ENCODE results near the gene CHST11.

The CHST11 gene

GRCh38 chr12:104703372-104703771 is 246.6 kb downstream of the CHST11 start:
- no peak for DNase-seq

DNA sequence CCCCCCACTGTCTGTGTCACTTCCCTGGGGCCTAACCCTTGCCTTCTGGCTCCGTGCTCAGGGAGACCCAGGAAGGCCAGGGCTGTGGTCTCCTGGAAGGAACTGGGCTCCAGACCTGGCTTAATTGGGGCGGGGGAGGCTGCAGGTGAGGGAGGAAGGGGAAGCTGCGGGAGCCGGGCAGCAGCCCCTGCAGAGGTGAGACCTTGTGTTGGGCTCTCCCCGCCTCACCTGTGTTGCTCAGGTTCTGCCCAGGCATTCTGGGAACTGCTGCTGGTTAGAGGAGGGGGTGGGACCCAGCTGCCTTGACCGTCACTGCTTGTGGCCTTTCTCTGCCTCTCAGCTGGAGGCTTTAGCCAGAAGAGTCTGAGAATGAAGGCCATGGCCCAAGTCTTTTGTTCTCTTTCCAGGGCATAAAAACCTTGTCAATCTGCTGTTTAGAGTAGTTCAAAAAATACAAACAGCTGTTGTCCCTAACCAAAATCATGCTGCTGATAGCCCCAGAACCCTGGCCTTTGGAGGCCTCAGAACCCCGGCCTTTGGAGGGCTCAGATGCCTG is 247.6 kb downstream of the CHST11 start:
- no peak for DNase-seq

DNA sequence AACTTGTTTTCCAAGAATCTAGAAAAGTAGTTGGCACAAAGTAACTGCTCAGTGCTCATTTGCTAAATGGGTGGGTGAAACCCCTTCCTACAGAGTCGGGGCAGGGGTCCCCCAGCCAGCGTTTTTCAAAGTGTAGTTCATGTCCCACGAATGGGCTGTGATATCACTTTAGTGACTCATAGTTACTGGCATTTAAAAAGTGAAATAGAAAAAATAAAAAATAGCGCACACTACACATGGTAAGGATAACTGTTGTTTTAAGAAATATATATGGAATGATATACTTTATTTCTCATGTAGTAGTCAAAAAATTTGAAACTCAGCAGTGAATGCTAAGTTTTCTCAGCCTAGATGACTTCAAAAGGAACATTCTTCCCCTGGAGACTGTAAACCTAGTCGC is 250.4 kb downstream of the CHST11 start:
- DNase-seq, result no peak

DNA sequence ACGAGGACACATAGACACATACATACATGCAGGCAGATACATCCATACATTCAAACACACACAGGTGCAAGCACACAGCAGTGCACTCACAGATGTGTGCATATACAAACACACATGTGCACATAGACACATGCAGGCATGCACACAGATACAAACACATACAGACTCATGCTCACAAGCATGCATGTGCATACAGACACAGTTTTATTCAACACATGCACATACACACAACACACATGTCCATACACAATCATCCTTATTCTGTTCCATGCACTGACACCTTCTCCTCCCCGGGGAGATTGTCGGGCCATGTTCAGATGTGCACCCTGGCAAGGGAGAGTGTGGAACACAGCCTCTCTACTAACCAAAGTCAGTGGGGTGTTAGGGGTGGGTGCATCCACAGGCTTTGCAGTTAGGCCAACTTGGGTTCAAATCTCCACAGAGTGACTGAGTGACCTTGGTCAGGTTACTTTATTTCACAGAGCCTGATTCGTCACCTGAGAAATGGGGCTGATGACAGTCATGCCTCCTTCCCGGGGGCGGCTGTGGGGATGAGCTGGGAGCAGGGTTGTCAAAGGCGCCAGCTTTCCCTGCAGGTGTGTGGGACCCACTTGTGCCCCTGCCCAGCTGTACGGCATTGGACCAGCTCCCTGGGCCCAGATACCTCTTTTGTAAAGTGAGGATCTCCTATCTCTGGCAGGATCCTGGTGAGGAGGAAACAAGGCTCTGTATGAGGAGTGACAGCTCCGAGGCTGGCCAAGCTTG is 251.2 kb downstream of the CHST11 start:
- no peak for DNase-seq

GRCh38 chr12:104708891-104709290 is 252.1 kb downstream of the CHST11 start:
- DNase-seq, result no peak

DNA sequence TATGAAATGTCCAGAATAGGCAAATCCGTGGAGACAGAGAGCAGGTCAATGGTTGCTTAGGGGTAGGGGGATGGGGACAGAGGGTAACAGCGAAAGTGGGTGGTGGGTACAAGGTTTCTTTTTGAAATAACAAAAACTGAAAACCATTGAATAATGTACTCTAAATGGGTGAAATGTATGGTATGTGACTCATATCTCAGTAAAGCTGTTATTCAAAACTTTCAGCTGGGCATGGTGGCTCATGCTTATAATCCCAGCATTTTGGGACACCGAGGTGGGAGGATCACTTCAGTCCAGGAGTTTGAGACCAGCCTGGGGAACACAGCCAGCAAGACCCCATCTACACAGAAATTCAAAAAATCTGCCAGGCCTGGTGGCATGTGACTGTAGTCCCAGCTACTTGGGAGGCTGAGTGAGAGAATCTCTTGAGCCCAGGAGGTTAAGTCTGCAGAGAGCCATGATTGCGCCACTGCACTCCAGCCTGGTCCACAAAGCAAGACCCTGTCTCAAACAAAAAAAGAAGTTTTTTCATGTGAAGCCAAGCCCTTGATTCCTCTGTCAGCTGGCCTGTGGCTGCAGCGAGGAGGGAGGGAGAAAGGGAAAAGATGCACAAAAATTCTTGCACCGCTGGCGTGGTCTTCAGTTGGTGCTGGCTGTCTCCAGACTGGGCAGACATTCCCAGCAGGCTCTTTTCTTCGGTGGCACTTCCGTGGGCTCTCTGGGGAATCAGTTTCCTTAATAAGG is 253.1 kb downstream of the CHST11 start:
- DNase-seq, result no peak

- no peak for DNase-seq
These were observed 254.4 kb downstream of the CHST11 start for GRCh38 chr12:104710940-104711689.

- no peak for DNase-seq
These were observed 255.7 kb downstream of the CHST11 start for GRCh38 chr12:104712477-104712876.

GRCh38 chr12:104712968-104713367 is 256.2 kb downstream of the CHST11 start:
- DNase-seq, result no peak

DNA sequence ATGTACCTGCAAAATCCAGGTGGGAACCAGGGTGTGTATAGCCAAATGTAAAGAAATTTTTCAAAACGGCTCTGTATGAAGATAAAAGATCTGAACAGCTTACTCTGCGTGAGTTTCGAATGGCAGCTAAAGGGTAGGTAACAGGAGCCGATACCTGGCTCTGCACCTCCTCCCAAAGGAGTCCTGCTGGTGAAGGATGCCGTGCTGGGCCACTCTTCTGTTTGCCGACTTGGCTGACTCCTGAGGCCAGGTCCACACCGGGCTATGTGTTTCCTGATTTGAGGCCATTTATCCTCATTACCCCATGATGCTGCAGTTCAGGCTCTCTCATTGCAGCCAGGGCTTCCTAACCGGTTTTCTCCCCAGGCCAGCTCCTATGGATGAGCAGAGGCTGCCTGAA is 256.7 kb downstream of the CHST11 start:
- DNase-seq, result no peak

- no peak for DNase-seq
These were observed 257.6 kb downstream of the CHST11 start for GRCh38 chr12:104714369-104714768.

DNA sequence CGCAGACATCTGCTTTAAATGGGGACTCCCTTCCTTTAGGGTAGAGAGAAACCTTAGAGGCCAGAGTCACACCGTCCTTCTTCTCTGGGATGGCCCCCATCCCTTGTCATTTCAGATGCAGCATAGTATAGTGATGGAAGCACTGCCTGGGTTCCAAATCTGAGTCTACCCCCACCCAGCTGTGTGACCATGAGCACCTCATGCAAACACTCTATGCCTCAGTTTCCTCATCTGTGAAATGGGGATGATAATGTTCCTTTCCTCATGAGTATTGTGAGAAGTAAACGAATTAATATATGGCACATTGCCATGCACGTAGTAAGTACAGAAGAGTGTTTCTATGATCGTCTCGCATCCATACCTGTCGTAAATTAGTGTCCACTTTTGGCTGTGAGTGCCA is 259.4 kb downstream of the CHST11 start:
- no peak for DNase-seq

DNA sequence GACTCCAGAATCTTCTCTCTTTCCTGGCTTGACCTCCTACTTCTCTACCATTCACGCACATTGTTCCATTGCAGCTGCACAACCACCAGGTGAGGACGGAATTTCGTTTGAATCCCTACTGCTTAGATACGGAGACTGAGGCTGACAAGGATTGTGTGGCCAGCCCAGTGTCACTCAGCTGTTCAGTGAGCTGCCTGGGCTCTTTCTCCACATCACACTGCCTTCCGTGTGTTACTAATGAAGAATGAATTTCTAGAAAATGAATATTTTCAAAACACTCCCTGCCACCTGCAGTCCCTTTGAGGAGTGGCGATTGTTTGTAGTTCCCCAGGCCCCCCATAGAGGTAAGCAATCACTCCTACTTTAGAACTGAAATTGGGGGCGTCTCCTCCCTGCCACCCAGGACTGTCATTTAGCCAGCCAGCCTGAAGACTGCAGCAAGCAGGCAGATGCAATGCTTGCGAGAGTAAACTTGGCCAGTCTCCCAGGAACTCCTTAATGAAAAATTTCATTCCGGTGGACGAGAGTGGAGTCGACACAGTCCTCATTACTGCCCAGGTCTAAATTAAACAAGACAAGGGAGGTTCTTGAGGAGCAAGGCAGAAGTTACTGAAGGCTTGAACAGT is 261.7 kb downstream of the CHST11 start:
- DNase-seq, result no peak

DNA sequence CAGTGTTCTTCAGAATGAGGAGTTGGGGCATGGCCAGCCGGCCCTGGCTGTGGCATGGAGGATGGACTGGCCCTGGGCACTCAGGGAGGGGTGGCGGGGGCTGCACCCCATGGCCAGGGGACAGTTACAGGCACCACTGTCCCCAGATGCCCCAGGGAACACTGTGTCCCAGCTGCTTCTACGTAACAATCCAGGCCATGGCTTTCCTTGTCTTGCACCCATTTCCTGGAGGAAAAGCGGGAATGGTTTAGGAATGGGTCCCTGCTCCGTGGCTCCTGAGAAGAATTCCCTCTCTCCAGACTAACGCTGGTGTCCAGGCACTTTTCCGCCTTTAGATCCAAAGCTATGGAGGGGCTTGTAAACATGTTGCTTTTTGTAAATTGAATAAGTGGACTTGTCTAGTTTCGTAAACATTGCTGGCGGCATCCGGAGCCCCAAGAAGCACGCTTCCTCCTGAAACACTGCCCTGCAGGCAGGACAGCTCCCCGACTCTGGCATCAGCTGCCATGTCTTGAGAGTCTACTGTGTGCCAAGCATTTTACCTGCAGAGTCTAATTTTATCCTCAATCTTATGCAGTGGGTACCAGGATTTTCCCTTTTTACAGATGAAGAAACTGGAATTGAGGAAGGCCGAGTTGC is 263.1 kb downstream of the CHST11 start:
- DNase-seq, result no peak

GRCh38 chr12:104720339-104721038 is 263.7 kb downstream of the CHST11 start:
- DNase-seq, result peak; percentile 60

- DNase-seq, result no peak
These were observed 264.3 kb downstream of the CHST11 start for GRCh38 chr12:104721039-104721405.

DNA sequence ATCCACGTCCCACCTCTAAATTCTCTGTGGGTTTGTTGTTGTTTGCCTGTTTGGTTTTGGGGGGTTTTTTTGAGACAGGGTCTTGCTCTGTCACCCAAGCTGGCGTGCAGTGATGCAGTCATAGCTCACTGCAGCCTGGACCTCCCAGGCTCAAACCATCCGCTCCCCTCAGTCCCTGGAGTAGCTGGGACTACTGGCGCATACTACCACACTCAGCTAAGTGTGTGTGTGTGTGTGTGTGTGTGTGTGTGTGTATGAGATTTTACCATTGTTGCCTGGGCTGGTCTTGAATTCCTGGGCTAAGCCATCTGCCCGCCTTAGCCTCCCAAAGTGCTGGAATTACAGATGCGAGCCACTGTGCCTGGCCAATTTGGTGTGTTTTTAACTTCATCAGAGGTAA is 265.2 kb downstream of the CHST11 start:
- no peak for DNase-seq

DNA sequence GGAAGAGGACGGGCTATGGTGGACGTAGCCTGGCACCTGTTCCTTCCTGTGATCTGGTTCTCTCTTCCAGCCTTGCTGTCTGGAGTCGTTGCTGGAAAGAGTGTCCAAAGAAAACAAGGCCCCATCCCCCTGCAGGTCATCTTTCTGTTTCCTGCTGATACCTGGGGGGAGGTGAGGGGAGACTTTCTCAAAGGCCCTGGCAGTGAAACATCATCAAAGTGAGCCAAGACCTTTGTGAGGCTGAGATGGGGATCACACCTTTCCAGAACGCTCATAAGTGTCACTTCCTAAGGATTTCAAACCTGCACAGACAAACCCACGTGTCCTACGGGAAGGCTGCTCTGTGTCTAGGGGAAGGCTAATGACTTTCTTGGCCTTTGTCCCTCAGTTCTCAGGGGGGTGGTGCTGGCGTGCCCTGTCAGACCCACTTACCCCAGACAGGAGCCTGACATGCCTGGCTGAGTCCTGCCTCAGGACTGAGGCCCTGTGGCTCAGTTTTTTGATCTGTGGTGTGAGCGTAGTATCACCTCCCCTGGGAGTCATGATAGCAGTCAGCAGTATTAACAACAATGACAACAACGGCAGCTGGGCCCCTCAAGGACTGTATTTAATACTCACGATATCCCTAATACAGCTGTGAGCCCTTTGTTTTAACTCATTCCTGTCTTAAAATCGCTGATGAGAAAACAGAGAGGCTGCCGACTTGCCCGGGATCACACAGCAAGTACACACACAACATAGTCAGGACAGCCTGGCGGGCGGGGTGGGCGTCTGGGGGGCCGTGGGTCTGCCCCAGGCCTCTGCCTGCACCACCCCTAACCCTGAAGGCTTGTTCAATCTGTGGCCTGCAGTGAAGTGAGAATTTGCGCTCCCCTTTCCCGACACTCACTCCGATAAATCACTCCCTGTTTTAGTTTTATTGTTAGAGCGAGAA is 266.1 kb downstream of the CHST11 start:
- no peak for DNase-seq

GRCh38 chr12:104723895-104724294 is 267.1 kb downstream of the CHST11 start:
- DNase-seq, result no peak

DNA sequence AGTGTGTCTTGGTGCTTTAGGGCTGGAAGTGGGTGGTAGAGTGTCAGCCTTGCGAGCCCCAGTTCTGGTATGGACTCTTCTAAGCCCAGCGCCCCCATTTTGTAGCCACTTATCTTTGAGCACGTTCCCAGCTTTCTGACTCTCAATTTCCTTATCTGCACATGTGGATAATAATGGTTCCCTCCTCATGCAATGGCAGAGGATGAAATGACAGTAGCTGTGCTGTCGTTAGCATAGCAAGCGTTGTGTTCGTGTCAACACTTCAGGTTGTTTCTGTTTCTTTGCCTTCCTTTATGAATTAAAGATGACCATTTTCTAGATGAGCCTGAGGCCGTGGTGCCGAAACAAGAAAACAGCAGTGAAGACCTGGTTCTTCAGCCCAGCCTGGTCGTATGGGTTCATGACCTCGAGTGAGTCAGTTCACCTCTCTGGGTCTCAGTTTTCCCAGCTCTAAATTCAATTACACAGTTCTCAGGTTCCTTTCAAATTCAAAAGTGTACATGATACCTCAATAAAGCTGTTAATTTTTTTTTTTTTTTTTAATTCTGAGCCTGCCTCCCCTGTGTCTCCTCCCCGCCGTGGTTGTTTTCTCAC is 268.3 kb downstream of the CHST11 start:
- no peak for DNase-seq
